Transverse colon (tissue), 4 donors: Measurements from ENCODE around the gene LARGE1. TPM values are rescaled to one million over a fixed set of nuclear protein-coding genes. Genes with fewer than 3 reads are reported as not detected.

ENCODE experiments used
- DNase-seq: peaks from one replicate; pipeline ENCODE4 v3.0.0-alpha.2; 2019
- H3K27ac ChIP-seq, 4 donors: fragments of 200-600 bp; sonication (generic); 2 replicates each; pipeline ENCODE4 v1.5.1; 2016 to 2018; ENCODE audit warnings: inconsistent platforms in 4 of 4
- H3K27me3 ChIP-seq: fragments of 200-600 bp; sonication (generic); 2 replicates; pipeline ENCODE4 v1.5.1; 2017; ENCODE audit warnings: inconsistent platforms
- H3K36me3 ChIP-seq, 4 donors: fragments of 200-600 bp; sonication (generic); 2 replicates each; pipeline ENCODE4 v1.5.1; 2017 to 2019; ENCODE audit warnings: inconsistent platforms in 4 of 4
- H3K4me1 ChIP-seq, 4 donors: fragments of 200-600 bp; sonication (generic); 2 replicates each; pipeline ENCODE4 v1.5.1; 2017 to 2020; ENCODE audit warnings: inconsistent platforms in 4 of 4
- H3K4me3 ChIP-seq, 4 donors: fragments of 200-600 bp; sonication (generic); 1 replicate in 1 of 4; 2 replicates in 3 of 4; pipeline versions ENCODE4 v1.5.1 to v1.6.1; 2017 to 2019; ENCODE audit warnings: inconsistent platforms in 4 of 4
- H3K9me3 ChIP-seq, 2 donors: fragments of 200-600 bp; sonication (generic); 2 replicates each; pipeline ENCODE4 v1.5.1; 2017 to 2019; ENCODE audit warnings: inconsistent platforms in 2 of 2
- EP300 ChIP-seq: sonication (generic); formaldehyde crosslinking; IDR thresholded peaks from one replicate; pipeline ENCODE4 v1.6.1; 2017; ENCODE audit warnings: antibody characterized with exemption, low read depth
- POLR2A ChIP-seq: fragments of 450-650 bp; IDR thresholded peaks from one replicate; pipeline ENCODE4 v1.6.1; 2016; ENCODE audit warnings: antibody characterized with exemption, mild to moderate bottlenecking, moderate library complexity
- POLR2AphosphoS5 ChIP-seq, 3 donors: sonication (generic); formaldehyde crosslinking; IDR thresholded peaks; one replicate each; pipeline ENCODE4 v1.6.1; 2016; ENCODE audit warnings: antibody characterized with exemption in 3 of 3
- WGBS, 2 donors: methylation state at CpG; one replicate each; pipeline ENCODE4 v1.1.5; 2018; ENCODE audit warnings: low coverage in 1 of 2; 5-methylcytosine and 5-hydroxymethylcytosine counted together
- in situ Hi-C, 4 donors: fragments of 200-750 bp; cut with MboI; loops; one replicate each; pipeline versions ENCODE4 v1.15.0 to v1.15.1; 2017; ENCODE audit warnings: low sequenced_read_pairs in 3 of 4, low pct_ligation_motif_present in 1 of 4, low pct_unique_long_range_greater_than_20kb in 1 of 4
- intact Hi-C: fragments of 100-400 bp; cut with DNase I; formaldehyde crosslinking; loops from one replicate; pipeline ENCODE4 v1.15.1; 2023; ENCODE audit warnings: low total_unique reads
- total RNA-seq, 4 donors: library from RNA; depleted of rRNA; stranded (reverse); fragments of >200 nt; gene quantifications; one replicate each; pipeline ENCODE4 v1.1.0, GENCODE V29; 2016
- TF ChIP-seq, protein P1 (sequence below), 5 experiments: fragments of 200-600 bp in 3 of 5; fragments of 450-650 bp in 2 of 5; sonication (generic) in 3 of 5; IDR thresholded peaks; 1 replicate in 2 of 5; 2 replicates in 3 of 5; pipeline ENCODE4 v1.5.1; 2016 to 2017; ENCODE audit warnings: antibody characterized with exemption in 5 of 5, inconsistent platforms in 3 of 5, mild to moderate bottlenecking in 2 of 5, moderate library complexity in 1 of 5

Gene LARGE1
- total RNA-seq, 4 donors from 2014 or later: 46.5 to 304 (median 80.5) TPM

DNA sequence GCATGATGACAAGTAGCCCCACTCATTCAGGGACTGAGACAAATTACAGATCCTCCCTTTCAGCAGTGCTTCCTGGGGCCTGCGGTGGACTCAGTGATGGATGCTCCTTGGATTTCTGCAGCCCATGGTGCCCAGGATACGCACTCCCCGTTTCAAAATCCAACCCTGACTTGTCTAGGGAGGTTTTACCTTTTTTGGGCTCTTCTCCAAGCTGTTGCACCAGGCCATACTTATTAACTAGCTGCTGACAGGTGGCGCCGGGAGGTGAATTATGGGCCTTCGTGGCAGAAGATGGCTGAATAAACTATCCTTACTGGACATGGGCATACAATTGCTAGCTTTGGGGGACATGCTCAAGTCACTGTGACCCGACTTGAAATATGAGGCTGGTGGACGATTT lies 537.8 kb downstream of the LARGE1 start:
- no peak overlapping the region for H3K27ac ChIP-seq
- H3K9me3 ChIP-seq: peaks cover 0 to 5% of the 10 kb centered on the region in 2 donors
- no peak for DNase-seq
- no peaks in the 10 kb centered on the region for H3K4me1 ChIP-seq
- no peak overlapping the region for H3K4me3 ChIP-seq
- in situ Hi-C loops: no loop called here
- 90 to 92% methylated on average over 4 to 8 of the region's 8 CpGs for WGBS, 2 donors
- no peaks in the 10 kb centered on the region for H3K36me3 ChIP-seq
- intact Hi-C loops: no loop called here
- TF ChIP-seq EP300: no peak
- no peak for TF ChIP-seq POLR2A
- TF ChIP-seq, protein P1, sequence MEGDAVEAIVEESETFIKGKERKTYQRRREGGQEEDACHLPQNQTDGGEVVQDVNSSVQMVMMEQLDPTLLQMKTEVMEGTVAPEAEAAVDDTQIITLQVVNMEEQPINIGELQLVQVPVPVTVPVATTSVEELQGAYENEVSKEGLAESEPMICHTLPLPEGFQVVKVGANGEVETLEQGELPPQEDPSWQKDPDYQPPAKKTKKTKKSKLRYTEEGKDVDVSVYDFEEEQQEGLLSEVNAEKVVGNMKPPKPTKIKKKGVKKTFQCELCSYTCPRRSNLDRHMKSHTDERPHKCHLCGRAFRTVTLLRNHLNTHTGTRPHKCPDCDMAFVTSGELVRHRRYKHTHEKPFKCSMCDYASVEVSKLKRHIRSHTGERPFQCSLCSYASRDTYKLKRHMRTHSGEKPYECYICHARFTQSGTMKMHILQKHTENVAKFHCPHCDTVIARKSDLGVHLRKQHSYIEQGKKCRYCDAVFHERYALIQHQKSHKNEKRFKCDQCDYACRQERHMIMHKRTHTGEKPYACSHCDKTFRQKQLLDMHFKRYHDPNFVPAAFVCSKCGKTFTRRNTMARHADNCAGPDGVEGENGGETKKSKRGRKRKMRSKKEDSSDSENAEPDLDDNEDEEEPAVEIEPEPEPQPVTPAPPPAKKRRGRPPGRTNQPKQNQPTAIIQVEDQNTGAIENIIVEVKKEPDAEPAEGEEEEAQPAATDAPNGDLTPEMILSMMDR (IDR thresholded peaks at IDR 0.05): no peak
- no peak for TF ChIP-seq POLR2AphosphoS5 (IDR thresholded peaks at IDR 0.05)
- no peaks in the 10 kb centered on the region for H3K27me3 ChIP-seq

DNA sequence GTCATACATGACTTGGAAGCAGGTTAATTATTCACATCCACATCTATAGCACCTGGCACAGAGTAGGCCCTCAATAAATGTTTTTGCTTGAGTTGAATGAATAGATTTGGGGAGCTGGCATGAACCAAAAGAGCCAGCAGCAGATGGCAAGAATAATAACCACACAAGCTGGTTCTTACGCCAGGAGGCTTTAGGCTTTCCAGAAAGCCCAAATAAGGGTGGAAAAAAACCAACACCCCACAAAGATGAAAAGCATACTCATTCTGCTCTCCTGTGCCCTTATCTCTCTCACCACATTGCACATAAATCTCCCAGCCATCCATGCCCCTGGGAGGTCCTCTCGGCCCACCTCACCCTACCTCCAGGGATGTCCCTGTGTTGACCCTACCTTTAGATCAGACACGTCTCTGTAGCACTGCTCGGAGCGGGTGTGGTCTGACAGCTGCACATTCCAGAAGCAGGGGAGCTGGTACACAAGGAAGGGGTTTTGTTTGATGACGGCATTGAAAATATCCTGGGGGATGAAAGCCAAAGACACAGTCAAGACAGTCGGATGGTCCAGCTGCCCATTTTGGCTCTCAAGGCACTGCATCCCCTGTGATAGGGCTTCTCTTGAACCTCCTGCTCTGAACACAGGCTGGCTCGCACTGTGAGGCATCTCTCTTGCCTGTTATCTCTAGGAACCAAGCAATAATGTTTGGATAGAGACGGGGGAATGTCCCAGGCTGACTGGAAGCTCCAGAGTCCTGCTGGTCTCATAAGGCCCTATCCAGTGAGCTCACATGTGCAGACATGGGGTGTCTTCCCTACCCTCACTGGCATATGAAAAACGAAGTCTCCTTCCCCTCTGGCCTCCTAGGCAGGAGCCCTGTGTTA lies 538.5 kb downstream of the LARGE1 start:
- 64 to 76% methylated on average over 2 to 10 of the region's 10 CpGs for WGBS, 2 donors
- H3K27ac ChIP-seq: no peak overlapping the region
- no peaks in the 10 kb centered on the region for H3K27me3 ChIP-seq
- DNase-seq: no peak
- intact Hi-C loops (no loop called here), in situ Hi-C loops (no loop called here)
- H3K4me3 ChIP-seq: no peak overlapping the region
- no peak for TF ChIP-seq POLR2AphosphoS5 (IDR thresholded peaks at IDR 0.05)
- TF ChIP-seq, protein P1 (IDR thresholded peaks at IDR 0.05): no peak
- no peak for TF ChIP-seq POLR2A
- no peak for TF ChIP-seq EP300
- H3K36me3 ChIP-seq: no peaks in the 10 kb centered on the region
- no peaks in the 10 kb centered on the region for H3K4me1 ChIP-seq
- peaks cover 0 to 5% of the 10 kb centered on the region in 2 donors for H3K9me3 ChIP-seq

DNA sequence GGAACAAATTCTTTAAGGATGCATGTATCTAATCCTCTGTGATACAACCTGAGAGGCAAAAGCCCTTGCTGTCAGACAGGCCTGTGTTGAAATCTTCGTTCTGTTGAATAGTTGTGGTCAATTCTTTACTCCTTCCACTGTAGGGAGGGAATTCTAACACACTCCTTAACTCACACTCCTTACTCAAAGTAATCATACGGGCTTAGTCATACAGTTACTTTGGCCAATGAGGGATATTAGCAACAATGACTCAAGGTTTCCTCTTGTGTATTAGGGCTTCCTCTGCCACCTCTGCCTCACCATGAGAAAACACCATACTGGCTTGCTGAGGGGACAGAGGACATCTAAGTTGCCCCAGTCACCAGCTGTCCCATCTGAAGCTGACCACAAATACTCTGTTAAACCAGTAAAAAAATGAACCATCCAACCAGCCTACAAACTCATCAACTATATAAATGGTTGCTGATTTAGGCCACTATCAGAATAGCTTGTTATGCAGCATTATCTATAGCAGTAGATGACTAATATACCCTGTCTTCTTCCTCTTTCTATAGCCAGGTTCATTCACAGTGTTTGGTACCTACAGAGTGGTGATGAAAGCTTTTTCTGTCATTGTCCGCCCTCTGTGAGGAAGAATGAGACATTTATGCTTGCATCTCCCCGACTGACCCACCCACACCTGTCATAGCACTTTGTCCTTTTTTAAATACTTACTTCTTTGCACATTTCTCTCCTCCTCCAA lies 539.3 kb downstream of the LARGE1 start:
- in situ Hi-C loops (no loop called here), intact Hi-C loops (no loop called here)
- no peaks in the 10 kb centered on the region for H3K36me3 ChIP-seq
- 72 to 78% methylated on average over 3 to 4 of the region's 4 CpGs for WGBS, 2 donors
- no peaks in the 10 kb centered on the region for H3K4me1 ChIP-seq
- no peak for TF ChIP-seq POLR2A
- no peak for TF ChIP-seq EP300
- TF ChIP-seq, protein P1 (IDR thresholded peaks at IDR 0.05): no peak
- TF ChIP-seq POLR2AphosphoS5 (IDR thresholded peaks at IDR 0.05): no peak
- no peak overlapping the region for H3K27ac ChIP-seq
- no peaks in the 10 kb centered on the region for H3K27me3 ChIP-seq
- DNase-seq: no peak
- peaks cover 0 to 5% of the 10 kb centered on the region in 2 donors for H3K9me3 ChIP-seq
- H3K4me3 ChIP-seq: no peak overlapping the region

DNA sequence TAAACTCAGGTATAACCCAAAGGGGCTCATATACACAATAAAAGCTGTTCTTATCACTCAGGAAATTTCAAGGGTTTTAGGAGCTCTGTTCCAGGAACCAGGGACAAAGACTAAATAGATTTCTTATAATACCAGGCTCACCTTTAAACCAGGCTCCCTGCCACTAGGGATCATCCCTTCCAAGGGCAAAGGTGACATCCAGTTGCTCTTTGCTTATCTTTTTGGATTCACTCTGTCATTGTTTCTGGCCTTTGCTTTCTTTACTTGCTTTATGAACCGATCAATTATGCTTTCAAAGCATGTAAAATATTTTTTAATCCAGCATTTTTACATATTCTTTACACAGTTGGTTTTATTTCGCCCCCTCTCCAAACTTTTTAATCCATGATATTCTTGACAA lies 540.4 kb downstream of the LARGE1 start:
- TF ChIP-seq POLR2AphosphoS5 (IDR thresholded peaks at IDR 0.05) (no peak), POLR2A (no peak), EP300 (no peak)
- TF ChIP-seq, protein P1 (IDR thresholded peaks at IDR 0.05): no peak
- H3K4me3 ChIP-seq: no peak overlapping the region
- H3K27me3 ChIP-seq: no peaks in the 10 kb centered on the region
- no peaks in the 10 kb centered on the region for H3K36me3 ChIP-seq
- intact Hi-C loops (no loop called here), in situ Hi-C loops (no loop called here)
- WGBS, 2 donors: 81 to 95% methylated on average over 2 of the region's 2 CpGs
- H3K4me1 ChIP-seq: no peaks in the 10 kb centered on the region
- H3K9me3 ChIP-seq: peaks cover 0 to 5% of the 10 kb centered on the region in 2 donors
- H3K27ac ChIP-seq: no peak overlapping the region
- DNase-seq: no peak
